H9 (cell line): ENCODE measurements around the gene UBE2G1. TPM values are rescaled to one million over a fixed set of nuclear protein-coding genes. Genes with fewer than 3 reads are reported as not detected.
A peak's percentile ranks its signal among the peaks of the same experiment; 100 is the strongest.

Experiments
- DNase-seq: peaks from one replicate; pipeline ENCODE4 v3.0.0-alpha.2; 2017
- H2AFZ ChIP-seq: one replicate; pipeline ENCODE4 v1.6.1; 2013; ENCODE audit warnings: mild to moderate bottlenecking, low read length, control low read depth, moderate library complexity
- H2AK5ac ChIP-seq: 2 replicates; pipeline ENCODE4 v1.6.1; 2013; ENCODE audit warnings: low read length, control low read depth, mixed read lengths; ENCODE audit not compliant: insufficient read length
- H2BK120ac ChIP-seq: one replicate; pipeline ENCODE4 v1.6.1; 2013; ENCODE audit warnings: low read depth, mild to moderate bottlenecking, low read length, control low read depth, inconsistent platforms; ENCODE audit not compliant: poor library complexity, severe bottlenecking
- H2BK12ac ChIP-seq: 2 replicates; pipeline ENCODE4 v1.6.1; 2013; ENCODE audit warnings: low read length, control low read depth, mixed read lengths, low read depth; ENCODE audit not compliant: insufficient read length
- H2BK15ac ChIP-seq: 2 replicates; pipeline ENCODE4 v1.6.1; 2013; ENCODE audit warnings: low read depth, low read length, control low read depth
- H2BK20ac ChIP-seq: one replicate; pipeline ENCODE4 v1.6.1; 2013; ENCODE audit warnings: low read depth, mild to moderate bottlenecking, low read length, control low read depth, inconsistent platforms; ENCODE audit not compliant: poor library complexity, severe bottlenecking
- H2BK5ac ChIP-seq: 2 replicates; pipeline ENCODE4 v1.6.1; 2013; ENCODE audit warnings: low read length, control low read depth, mixed read lengths; ENCODE audit not compliant: insufficient read length
- H3K14ac ChIP-seq: 2 replicates; pipeline ENCODE4 v1.6.1; 2013; ENCODE audit warnings: low read length, control low read depth; ENCODE audit not compliant: insufficient read depth
- H3K18ac ChIP-seq: 2 replicates; pipeline ENCODE4 v1.6.1; 2013; ENCODE audit warnings: low read depth, mild to moderate bottlenecking, mixed read lengths, low read length, control low read depth; ENCODE audit not compliant: insufficient read length
- H3K23ac ChIP-seq: 2 replicates; pipeline ENCODE4 v1.6.1; 2013; ENCODE audit warnings: low read length, control low read depth, mixed read lengths, low read depth; ENCODE audit not compliant: insufficient read length
- H3K23me2 ChIP-seq: 2 replicates; pipeline ENCODE4 v1.6.1; 2013; ENCODE audit warnings: low read depth, mild to moderate bottlenecking, mixed read lengths, low read length, control low read depth; ENCODE audit not compliant: insufficient read length, poor library complexity, severe bottlenecking
- H3K27ac ChIP-seq: 2 replicates; pipeline ENCODE4 v1.5.1; 2013; ENCODE audit warnings: low read length, control low read depth, mixed read lengths, low read depth; ENCODE audit not compliant: insufficient read length
- H3K27me3 ChIP-seq: 2 replicates; pipeline ENCODE4 v1.6.1; 2013; ENCODE audit warnings: low read length, control low read depth, inconsistent platforms; ENCODE audit not compliant: insufficient read depth
- H3K4ac ChIP-seq: 2 replicates; pipeline ENCODE4 v1.6.1; 2013; ENCODE audit warnings: low read depth, mild to moderate bottlenecking, control low read depth, inconsistent platforms, low read length, moderate library complexity
- H3K4me1 ChIP-seq: 2 replicates; pipeline ENCODE4 v1.6.1; 2013; ENCODE audit warnings: low read length, control low read depth, inconsistent platforms; ENCODE audit not compliant: insufficient read depth
- H3K4me2 ChIP-seq: 2 replicates; pipeline ENCODE4 v1.6.1; 2013; ENCODE audit warnings: low read length, control low read depth, mixed read lengths; ENCODE audit not compliant: insufficient read length, insufficient read depth
- H3K56ac ChIP-seq: 2 replicates; pipeline ENCODE4 v1.6.1; 2013; ENCODE audit warnings: low read depth, mild to moderate bottlenecking, mixed read lengths, low read length, control low read depth; ENCODE audit not compliant: insufficient read length
- H3K79me1 ChIP-seq: 2 replicates; pipeline ENCODE4 v1.6.1; 2013; ENCODE audit warnings: low read depth, mild to moderate bottlenecking, moderate library complexity, low read length, control low read depth, inconsistent platforms; ENCODE audit not compliant: insufficient read depth, poor library complexity, severe bottlenecking
- H3K79me2 ChIP-seq: 2 replicates; pipeline ENCODE4 v1.6.1; 2013; ENCODE audit warnings: low read length, control low read depth, inconsistent platforms; ENCODE audit not compliant: insufficient read depth
- H3K9ac ChIP-seq: 2 replicates; pipeline ENCODE4 v1.6.1; 2013; ENCODE audit warnings: low read length, control low read depth, mixed read lengths; ENCODE audit not compliant: insufficient read length; ENCODE audit errors: extremely low read depth
- H3K9me3 ChIP-seq: one replicate; pipeline ENCODE4 v1.6.1; 2013; ENCODE audit warnings: low read depth, low read length, inconsistent platforms; ENCODE audit not compliant: control insufficient read depth
- H3T11ph ChIP-seq: one replicate; pipeline ENCODE4 v1.6.1; 2013; ENCODE audit warnings: mild to moderate bottlenecking, low read length, control low read depth, inconsistent platforms
- H4K20me1 ChIP-seq: one replicate; pipeline ENCODE4 v1.6.1; 2013; ENCODE audit not compliant: control insufficient read depth, insufficient read length, insufficient read depth
- H4K5ac ChIP-seq: 2 replicates; pipeline ENCODE4 v1.6.1; 2013; ENCODE audit warnings: low read depth, mild to moderate bottlenecking, mixed read lengths, low read length, control low read depth; ENCODE audit not compliant: insufficient read length
- H4K8ac ChIP-seq: replicated peaks from 2 replicates; pipeline ENCODE4 v1.6.1; 2013; ENCODE audit warnings: low read length, control low read depth, mixed read lengths, low read depth; ENCODE audit not compliant: insufficient read length
- H4K91ac ChIP-seq: 2 replicates; pipeline ENCODE4 v1.6.1; 2013; ENCODE audit warnings: low read depth, mild to moderate bottlenecking, moderate library complexity, mixed read lengths, low read length, control low read depth; ENCODE audit not compliant: insufficient read length
- H3K27ac Mint-ChIP-seq, 3 experiments: 2 replicates in 2 of 3; 3 replicates in 1 of 3; pipeline ENCODE4 v1.8.0; 2020 to 2021; ENCODE audit warnings: mixed read lengths in 3 of 3, mild to moderate bottlenecking in 1 of 3, moderate library complexity in 1 of 3
- H3K27me3 Mint-ChIP-seq: 2 replicates; pipeline ENCODE4 v1.8.0; 2021; ENCODE audit warnings: low read depth, mild to moderate bottlenecking, moderate library complexity, mixed read lengths
- H3K36me3 Mint-ChIP-seq, 3 experiments: 2 replicates in 2 of 3; 3 replicates in 1 of 3; pipeline ENCODE4 v1.8.0; 2020 to 2021; ENCODE audit warnings: low read depth in 3 of 3, mixed read lengths in 3 of 3; ENCODE audit not compliant: insufficient read depth in 1 of 3
- H3K4me1 Mint-ChIP-seq, 2 experiments: 2 replicates each; pipeline ENCODE4 v1.8.0; 2020; ENCODE audit warnings: mixed read lengths in 2 of 2
- H3K4me3 Mint-ChIP-seq, 2 experiments: 2 replicates in 1 of 2; 3 replicates in 1 of 2; pipeline ENCODE4 v1.8.0; 2020 to 2021; ENCODE audit warnings: mild to moderate bottlenecking in 2 of 2, mixed read lengths in 2 of 2, moderate library complexity in 1 of 2
- H3K9me3 Mint-ChIP-seq, 2 experiments: 2 replicates in 1 of 2; 3 replicates in 1 of 2; pipeline ENCODE4 v1.8.0; 2020; ENCODE audit warnings: mild to moderate bottlenecking in 2 of 2, mixed read lengths in 2 of 2, moderate library complexity in 1 of 2
- CTCF ChIP-seq: fragments of 200-600 bp; sonication (generic); conservative IDR thresholded peaks from 3 replicates; pipeline ENCODE4 v1.8.0; 2021; ENCODE audit warnings: antibody characterized with exemption, mild to moderate bottlenecking
- WGBS: extraction: QIAGEN DNeasy Blood & Tissue Kit; methylation state at CpG from one replicate; pipeline ENCODE4 v1.1.7; 2013; ENCODE audit warnings: missing lambda C conversion rate, low lambda C conversion rate, mixed read lengths; ENCODE audit not compliant: insufficient read length; ENCODE audit errors: extremely low coverage; 5-methylcytosine and 5-hydroxymethylcytosine counted together
- total RNA-seq: library from RNA; stranded (reverse); gene quantifications from 2 replicates; pipeline ENCODE4 v1.2.1, GENCODE V29; 2021

Gene UBE2G1
- total RNA-seq, 1 experiment from 2014 or later, result 188 TPM

DNA sequence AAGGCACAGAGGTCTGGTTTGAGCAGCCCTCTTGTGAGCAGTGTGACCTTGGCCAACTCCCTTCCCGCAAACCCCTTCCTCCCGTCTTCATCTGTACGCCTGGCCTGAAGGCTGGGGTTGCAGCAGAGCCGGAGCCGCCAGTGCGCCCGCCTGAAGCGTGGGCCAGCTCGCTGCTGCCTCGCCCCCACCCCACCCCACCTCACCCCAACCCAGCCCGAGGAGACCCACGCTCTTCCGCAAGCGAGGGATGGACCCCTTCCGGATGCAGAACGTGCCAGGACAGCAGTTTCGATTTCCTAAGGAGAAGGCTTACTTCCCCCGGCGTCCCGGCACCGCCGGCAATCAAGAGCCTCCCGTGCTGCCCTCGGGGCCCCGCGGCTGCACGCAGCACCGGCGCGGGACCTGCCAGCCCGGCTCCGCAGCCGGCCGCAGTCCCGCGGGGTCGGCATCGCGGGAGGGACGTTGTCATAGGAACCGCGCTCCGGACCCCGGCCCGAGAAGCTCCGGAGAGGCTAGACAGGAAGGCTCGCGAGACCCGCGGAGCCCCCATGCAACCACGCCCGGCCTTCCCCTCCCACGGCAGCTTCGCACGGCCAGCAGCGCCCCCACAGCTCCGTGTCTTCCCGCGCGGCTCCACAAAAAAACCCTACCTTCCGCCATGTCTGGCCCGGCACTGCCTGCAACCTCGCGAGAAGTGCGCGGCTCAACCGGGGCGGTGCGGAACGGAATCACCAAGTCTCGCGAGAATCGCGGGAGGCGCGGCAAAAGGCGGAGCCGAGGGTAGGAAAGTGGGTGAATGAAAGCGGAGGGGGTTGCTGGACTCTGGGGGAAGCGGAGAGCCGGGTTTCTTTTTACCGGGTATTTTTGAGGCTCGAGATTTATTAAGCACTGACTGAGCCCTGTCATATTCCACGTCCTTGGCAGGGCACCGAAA, 102.9 kb downstream of the UBE2G1 start, which contains the start of gene ANKFY1:
Gene ANKFY1 (minus strand): TSS at position 698 of the 934 bp plus-strand sequence. CDS start 38 bp downstream, at position 660.
- Histone ChIP-seq H3K9ac (peak within 1 kb of the TSS; percentile 88), H3K27me3 (no peaks in the 10 kb centered on the region), H2AK5ac (no peak within 1 kb of the TSS), H3K18ac (peak within 1 kb of the TSS; percentile 83), H3K23ac (peak within 1 kb of the TSS; percentile 19), H2BK12ac (no peak within 1 kb of the TSS), H2BK120ac (no peak within 1 kb of the TSS), H3K4me2 (peak within 1 kb of the TSS; percentile 96), H3K9me3 (no peaks in the 10 kb centered on the region), H3K4ac (no peak within 1 kb of the TSS), H3K56ac (no peak within 1 kb of the TSS), H3K4me1 (no peaks in the 10 kb centered on the region; the same call in 1 of the 2 replicates), H2BK15ac (no peak within 1 kb of the TSS; the same call in 1 of the 2 replicates), H3K27ac (no peak within 1 kb of the TSS), H3T11ph (no peak within 1 kb of the TSS), H3K14ac (peak within 1 kb of the TSS; percentile 72), H3K79me2 (peaks cover 18% of the 10 kb centered on the region; the same call in 1 of the 2 replicates), H2BK20ac (no peak within 1 kb of the TSS), H3K79me1 (peaks cover 6% of the 10 kb centered on the region), H2BK5ac (no peak within 1 kb of the TSS), H4K5ac (no peak within 1 kb of the TSS), H4K91ac (no peak within 1 kb of the TSS), H3K23me2 (peaks cover 10% of the 10 kb centered on the region), H2AFZ (peak within 1 kb of the TSS; percentile 88), H4K8ac (no peak within 1 kb of the TSS), H4K20me1 (no peaks in the 10 kb centered on the region)
- no peak for TF ChIP-seq CTCF
- H3K36me3 Mint-ChIP-seq, result peaks cover 20 to 41% (median 24%) of the 10 kb centered on the region in 3 experiments
- WGBS, result no CpG with 5 or more reads among the region's 85 CpGs
- H3K4me1 Mint-ChIP-seq, result peaks cover 34 to 38% of the 10 kb centered on the region in 2 experiments
- H3K27me3 Mint-ChIP-seq, result no peaks in the 10 kb centered on the region
- peak within 1 kb of the TSS; percentile 26 to 96 (median 57) for H3K27ac Mint-ChIP-seq
- peaks cover 9 to 16% of the 10 kb centered on the region in 2 experiments for H3K9me3 Mint-ChIP-seq
- peak within 1 kb of the TSS; percentile 86 to 87 for H3K4me3 Mint-ChIP-seq
- DNase-seq, result peak; percentile 98
